H1 (cell line): ENCODE data around the gene ENDOD1. TPM values are rescaled to one million over a fixed set of nuclear protein-coding genes. Genes with fewer than 3 reads are reported as not detected.

ENCODE experiments used
- CTCF ChIA-PET: fragments of 300-600 bp; sonication (Branson Sonifier 250); formaldehyde crosslinking; loops from one replicate; lab custom pipeline; 2021; ENCODE audit not compliant: partially characterized antibody; lab: Charles Lee
- POLR2A ChIA-PET: fragments of 300-600 bp; sonication (Branson Sonifier 250); formaldehyde crosslinking; loops from one replicate; lab custom pipeline; 2021; ENCODE audit warnings: inconsistent platforms; ENCODE audit not compliant: partially characterized antibody; lab: Charles Lee
- DNase-seq, 2 experiments: peaks; one replicate each; pipeline versions ENCODE4 v3.0.0 to v3.0.0-alpha.2; 2010 to 2022; ENCODE audit warnings: low spot score in 2 of 2, low read depth in 1 of 2, mixed read lengths in 1 of 2
- FAIRE-seq: peaks from 2 replicates; lab custom pipeline; 2011; peaks lifted over from hg19 to GRCh38; lab: Jason Lieb, UNC
- H2AFZ ChIP-seq: 2 replicates; pipeline ENCODE4 v1.8.1; 2012; ENCODE audit warnings: low read length, inconsistent platforms
- H2AK5ac ChIP-seq: 2 replicates; pipeline ENCODE4 v1.6.1; 2013; ENCODE audit warnings: low read depth, low read length
- H2BK120ac ChIP-seq: replicated peaks from 2 replicates; pipeline ENCODE3; 2013; ENCODE audit warnings: low read depth, low read length, inconsistent platforms
- H2BK12ac ChIP-seq: 2 replicates; pipeline ENCODE4 v1.6.1; 2013; ENCODE audit warnings: low read depth, low read length
- H2BK15ac ChIP-seq: 2 replicates; pipeline ENCODE4 v1.6.1; 2013; ENCODE audit warnings: low read length
- H2BK20ac ChIP-seq: 2 replicates; pipeline ENCODE4 v1.6.1; 2013; ENCODE audit warnings: low read length
- H2BK5ac ChIP-seq: 2 replicates; pipeline ENCODE4 v1.6.1; 2013; ENCODE audit warnings: low read depth, low read length
- H3K14ac ChIP-seq: 2 replicates; pipeline ENCODE4 v1.6.1; 2013; ENCODE audit warnings: inconsistent platforms; ENCODE audit not compliant: insufficient read length
- H3K18ac ChIP-seq: 2 replicates; pipeline ENCODE4 v1.6.1; 2013; ENCODE audit warnings: low read length; ENCODE audit errors: extremely low read depth
- H3K23ac ChIP-seq: 2 replicates; pipeline ENCODE4 v1.6.1; 2013; ENCODE audit warnings: inconsistent platforms; ENCODE audit not compliant: insufficient read length
- H3K23me2 ChIP-seq: 2 replicates; pipeline ENCODE4 v1.6.1; 2013; ENCODE audit warnings: low read depth, low read length
- H3K27ac ChIP-seq: 2 replicates; pipeline ENCODE4 v1.6.1; 2011; ENCODE audit warnings: low read depth, low read length, inconsistent platforms
- H3K27me3 ChIP-seq, 4 experiments: replicated peaks in 1 of 4; 1 replicate in 1 of 4; 2 replicates in 3 of 4; pipeline versions ENCODE4 v1.6.1 to v1.8.1; 2011 to 2013; ENCODE audit warnings: low read length in 3 of 4, mild to moderate bottlenecking in 3 of 4, inconsistent platforms in 2 of 4, mixed read lengths in 2 of 4, moderate library complexity in 1 of 4; ENCODE audit not compliant: control insufficient read depth in 3 of 4, insufficient read depth in 3 of 4; ENCODE audit errors: extremely low read depth in 1 of 4
- H3K36me3 ChIP-seq, 4 experiments: 2 replicates each; pipeline versions ENCODE4 v1.6.1 to v1.8.1; 2011 to 2013; ENCODE audit warnings: mild to moderate bottlenecking in 4 of 4, low read length in 3 of 4, moderate library complexity in 2 of 4, control low read depth in 1 of 4, inconsistent platforms in 1 of 4; ENCODE audit not compliant: insufficient read depth in 4 of 4, control insufficient read depth in 2 of 4
- H3K4ac ChIP-seq: replicated peaks from 2 replicates; pipeline ENCODE3; 2013; ENCODE audit warnings: low read length, low read depth, mixed read lengths, inconsistent platforms; ENCODE audit not compliant: insufficient read length
- H3K4me1 ChIP-seq, 4 experiments: replicated peaks in 1 of 4; 1 replicate in 1 of 4; 2 replicates in 3 of 4; pipeline versions ENCODE4 v1.6.1 to v1.8.1; 2011 to 2013; ENCODE audit warnings: low read length in 3 of 4, inconsistent platforms in 2 of 4, mixed read lengths in 1 of 4; ENCODE audit not compliant: insufficient read depth in 4 of 4, control insufficient read depth in 3 of 4
- H3K4me2 ChIP-seq, 2 experiments: 2 replicates each; pipeline versions ENCODE4 v1.6.1 to v1.8.1; 2011 to 2013; ENCODE audit warnings: low read depth in 2 of 2, low read length in 2 of 2, control low read depth in 1 of 2, inconsistent platforms in 1 of 2, mild to moderate bottlenecking in 1 of 2; ENCODE audit not compliant: insufficient read depth in 1 of 2
- H3K4me3 ChIP-seq, 4 experiments: fragments of 200-600, 300-600 bp in 1 of 4; sonication (generic), shearing (Covaris generic), sonication (Bioruptor Twin) in 1 of 4; 2 replicates each; pipeline versions ENCODE4 v1.5.1 to v1.8.1; 2011 to 2016; ENCODE audit warnings: low read length in 4 of 4, low read depth in 3 of 4, control low read depth in 2 of 4, inconsistent platforms in 2 of 4, mild to moderate bottlenecking in 2 of 4, mixed read lengths in 1 of 4, moderate library complexity in 1 of 4; ENCODE audit not compliant: insufficient read depth in 2 of 4; ENCODE audit errors: extremely low read depth in 1 of 4
- H3K56ac ChIP-seq: replicated peaks from 2 replicates; pipeline ENCODE3; 2013; ENCODE audit warnings: low read depth, mild to moderate bottlenecking, mixed read lengths, low read length, inconsistent platforms; ENCODE audit not compliant: insufficient read length
- H3K79me1 ChIP-seq: 2 replicates; pipeline ENCODE4 v1.6.1; 2013; ENCODE audit warnings: low read depth, low read length, control low read depth
- H3K79me2 ChIP-seq, 2 experiments: 2 replicates each; pipeline versions ENCODE4 v1.6.1 to v1.8.1; 2012 to 2013; ENCODE audit warnings: low read length in 2 of 2, mild to moderate bottlenecking in 2 of 2, inconsistent platforms in 1 of 2; ENCODE audit not compliant: insufficient read depth in 2 of 2, control insufficient read depth in 1 of 2
- H3K9ac ChIP-seq, 4 experiments: replicated peaks in 1 of 4; 1 replicate in 1 of 4; 2 replicates in 3 of 4; pipeline versions ENCODE4 v1.6.1 to v1.8.1; 2011 to 2013; ENCODE audit warnings: low read depth in 3 of 4, low read length in 3 of 4, control low read depth in 2 of 4, mild to moderate bottlenecking in 2 of 4, moderate library complexity in 2 of 4, inconsistent platforms in 1 of 4; ENCODE audit errors: extremely low read depth in 1 of 4
- H3K9me3 ChIP-seq, 2 experiments: 2 replicates each; pipeline versions ENCODE4 v1.6.1 to v1.8.1; 2012 to 2013; ENCODE audit warnings: mild to moderate bottlenecking in 2 of 2, moderate library complexity in 2 of 2, control low read depth in 1 of 2, inconsistent platforms in 1 of 2, low read depth in 1 of 2, low read length in 1 of 2, mixed read lengths in 1 of 2; ENCODE audit not compliant: insufficient read depth in 2 of 2
- H4K20me1 ChIP-seq, 2 experiments: replicated peaks in 1 of 2; 2 replicates each; pipeline versions ENCODE3 to v1.8.1; 2011 to 2013; ENCODE audit warnings: inconsistent platforms in 2 of 2, low read length in 2 of 2, mild to moderate bottlenecking in 1 of 2; ENCODE audit not compliant: insufficient read depth in 2 of 2, control insufficient read depth in 1 of 2
- H4K5ac ChIP-seq: 2 replicates; pipeline ENCODE4 v1.6.1; 2013; ENCODE audit warnings: low read length, low read depth, mixed read lengths, inconsistent platforms; ENCODE audit not compliant: insufficient read length
- H4K8ac ChIP-seq: 2 replicates; pipeline ENCODE4 v1.8.0; 2013; ENCODE audit warnings: mild to moderate bottlenecking, moderate library complexity, low read length, inconsistent platforms; ENCODE audit not compliant: insufficient read depth; ENCODE audit errors: extremely low read depth
- H4K91ac ChIP-seq: replicated peaks from 2 replicates; pipeline ENCODE3; 2013; ENCODE audit warnings: low read length, mixed read lengths, inconsistent platforms; ENCODE audit not compliant: insufficient read length
- E2F6 ChIP-seq: IDR thresholded peaks from 2 replicates; pipeline ENCODE4 v1.6.1; 2012; ENCODE audit warnings: inconsistent platforms
- KDM4A ChIP-seq: IDR thresholded peaks from one replicate; pipeline ENCODE4 v1.7.1; 2012; ENCODE audit warnings: low read depth, mild to moderate bottlenecking, moderate library complexity, low read length, inconsistent platforms; ENCODE audit not compliant: severe bottlenecking
- NRF1 ChIP-seq: IDR thresholded peaks from 2 replicates; pipeline ENCODE4 v1.6.1; 2011; ENCODE audit warnings: mild to moderate bottlenecking, low read depth, low read length, improper control_type of control experiment
- RNF2 ChIP-seq: fragments of 200-900, 300-1000 bp; sonication (generic); IDR thresholded peaks from 2 replicates; pipeline ENCODE4 v1.7.1; 2016; ENCODE audit warnings: borderline replicate concordance, low read depth, mild to moderate bottlenecking, antibody characterized with exemption, low read length; ENCODE audit not compliant: poor library complexity, severe bottlenecking; ENCODE audit errors: missing control alignments
- SAP30 ChIP-seq: fragments of 300-600 bp; sonication (generic); IDR thresholded peaks from 2 replicates; pipeline ENCODE4 v1.7.1; 2012; ENCODE audit warnings: low read length, moderate library complexity, mild to moderate bottlenecking, inconsistent platforms; ENCODE audit not compliant: insufficient read depth, insufficient replicate concordance
- WGBS, 2 experiments: shearing (Covaris generic) in 1 of 2; methylation state at CpG; one replicate each; pipeline versions ENCODE4 v1.1.6 to v1.1.7; 2013 to 2015; ENCODE audit warnings: low lambda C conversion rate in 2 of 2, mixed read lengths in 2 of 2, inconsistent platforms in 1 of 2, low coverage in 1 of 2, missing lambda C conversion rate in 1 of 2; ENCODE audit not compliant: insufficient replicate concordance in 2 of 2, insufficient coverage in 1 of 2, insufficient read length in 1 of 2; ENCODE audit errors: extremely low coverage in 1 of 2, missing lambda C conversion rate in 1 of 2; 5-methylcytosine and 5-hydroxymethylcytosine counted together
- polyA plus RNA-seq, 7 experiments: library from polyadenylated mRNA; depleted of rRNA in 3 of 7; stranded (reverse) in 5 of 7; unstranded in 2 of 7; fragments of >200 nt in 5 of 7; fragments of 200-250 nt in 2 of 7; gene quantifications; 1 replicate in 5 of 7; 2 replicates in 1 of 7; 4 replicates in 1 of 7; pipeline versions ENCODE4 v1.2.1 to v1.2.3, GENCODE V29; 2011 to 2013; ENCODE audit warnings: missing spikeins in 2 of 7, mixed read lengths in 2 of 7
- total RNA-seq: library from RNA; stranded (reverse); fragmentation: NEBNext Ultra II Directional; extraction: Animal tissue kit (Norgen Biotek cat#: 25700); gene quantifications from 2 replicates; pipeline ENCODE4 v1.2.1, GENCODE V29; 2021
- TF ChIP-seq, protein P1 (sequence below): IDR thresholded peaks from 2 replicates; pipeline ENCODE4 v1.6.1; 2012; ENCODE audit warnings: inconsistent platforms

The ENDOD1 gene
- total and polyA plus RNA-seq, 2 of the 8 experiments (the other 6 are each of a cell fraction or from before 2014, with no cell fraction given): 1.2 to 2.5 TPM

GRCh38 chr11:95101935-95102334, 12.3 kb downstream of the ENDOD1 start:
- no peaks in the 10 kb centered on the region for H3K23me2 ChIP-seq
- H3K79me1 ChIP-seq: no peaks in the 10 kb centered on the region
- no peak overlapping the region for H3K4me3 ChIP-seq
- H3K27ac ChIP-seq: no peak overlapping the region
- ChIA-PET POLR2A (interaction anchor here (0.7 to 1.1 kb wide), 2 partner anchors 11 to 64 kb away, joined by 3 read pairs; no protein-coding TSS in a partner anchor), CTCF (interaction anchor here (13.7 kb wide), 1 partner anchor 9 kb away, joined by 127 read pairs; the partner anchor contains the start of gene ENDOD1)
- no peak overlapping the region for H3K14ac ChIP-seq
- H4K20me1 ChIP-seq: no peaks in the 10 kb centered on the region
- H2BK12ac ChIP-seq: no peak overlapping the region
- 88% methylated on average over 1 of the region's 1 CpG; no CpG with 5 or more reads in 1 of the 2 experiments for WGBS, 2 experiments
- no peak for DNase-seq
- no peak overlapping the region for H4K91ac ChIP-seq
- no peak overlapping the region for H3K4ac ChIP-seq
- no peak overlapping the region for H3K23ac ChIP-seq
- FAIRE-seq: no peak
- no peaks in the 10 kb centered on the region for H3K79me2 ChIP-seq
- H3K27me3 ChIP-seq: no peaks in the 10 kb centered on the region
- no peak overlapping the region for H3K18ac ChIP-seq
- no peak overlapping the region for H2BK5ac ChIP-seq
- H3K56ac ChIP-seq: no peak overlapping the region
- no peak overlapping the region for H2AK5ac ChIP-seq
- H2AFZ ChIP-seq: no peak overlapping the region
- no peaks in the 10 kb centered on the region for H3K9me3 ChIP-seq
- no peak overlapping the region for H2BK120ac ChIP-seq
- H3K4me1 ChIP-seq: no peaks in the 10 kb centered on the region
- H3K36me3 ChIP-seq: no peaks in the 10 kb centered on the region
- no peak overlapping the region for H2BK15ac ChIP-seq
- H4K8ac ChIP-seq: no peak overlapping the region
- no peak overlapping the region for H3K9ac ChIP-seq
- no peak overlapping the region for H2BK20ac ChIP-seq
- H3K4me2 ChIP-seq: no peak overlapping the region
- no peak overlapping the region for H4K5ac ChIP-seq
- TF ChIP-seq NRF1 (no peak), SAP30 (no peak), KDM4A (no peak), RNF2 (no peak), E2F6 (no peak)
- TF ChIP-seq, protein P1, sequence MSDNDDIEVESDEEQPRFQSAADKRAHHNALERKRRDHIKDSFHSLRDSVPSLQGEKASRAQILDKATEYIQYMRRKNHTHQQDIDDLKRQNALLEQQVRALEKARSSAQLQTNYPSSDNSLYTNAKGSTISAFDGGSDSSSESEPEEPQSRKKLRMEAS: no peak
